ENCODE results near the gene PDGFB. TPM values are rescaled to one million over a fixed set of nuclear protein-coding genes. Genes with fewer than 3 reads are reported as not detected.

PDGFB gene
- total and polyA plus RNA-seq, 7 experiments from 2014 or later = 0.56 to 9.5 (median 2.3) TPM

GRCh38 chr22:39270280-39270679 is 25.5 kb upstream of the PDGFB start:
- Histone ChIP-seq H3K36me3 (ENCODE audit: control insufficient read depth in 2 of 3, insufficient read depth in 3 of 3, low read length in 3 of 3) (no peaks in the 10 kb centered on the region), H3K27me3 (ENCODE audit: control insufficient read depth in 2 of 2, insufficient read depth in 2 of 2, low read length in 2 of 2) (no peaks in the 10 kb centered on the region), H3K4me3 (ENCODE audit: low read length) (no peak overlapping the region), H3K27ac (ENCODE audit: low read depth, low read length) (no peak overlapping the region), H3K9me3 (ENCODE audit: control insufficient read depth in 2 of 3, low read length in 3 of 3) (no peaks in the 10 kb centered on the region), H3K4me1 (ENCODE audit: control insufficient read depth in 2 of 2, insufficient read depth in 2 of 2, low read length in 2 of 2) (no peaks in the 10 kb centered on the region)
- intact Hi-C loops (cut with micrococcal nuclease) = no loop called here
- ATAC-seq (no peak), DNase-seq (no peak)
- no peak overlapping the region for H3K27ac Mint-ChIP-seq
- H3K9me3 Mint-ChIP-seq = peaks cover 0 to 2% (median 0%) of the 10 kb centered on the region in 11 donors
- ChIA-PET CTCF (interaction anchor here (0.5 kb wide), 1 partner anchor 11 kb away, joined by 3 read pairs; no protein-coding TSS in a partner anchor), POLR2A (no interaction called here)
- no peaks in the 10 kb centered on the region for H3K36me3 Mint-ChIP-seq
- no peak overlapping the region for H3K4me3 Mint-ChIP-seq
- peaks cover 0 to 17% (median 0%) of the 10 kb centered on the region in 7 donors for H3K4me1 Mint-ChIP-seq
- H3K27me3 Mint-ChIP-seq = no peaks in the 10 kb centered on the region

- Mint-ChIP-seq H3K4me1 (peaks cover 0 to 21% (median 0%) of the 10 kb centered on the region in 7 donors), H3K4me3 (no peak overlapping the region), H3K27me3 (peaks cover 0 to 4% (median 0%) of the 10 kb centered on the region in 5 donors), H3K9me3 (peaks cover 0 to 2% (median 0%) of the 10 kb centered on the region in 11 donors), H3K36me3 (no peaks in the 10 kb centered on the region), H3K27ac (no peak overlapping the region)
- POLR2A ChIA-PET = no interaction called here
- DNase-seq (no peak), ATAC-seq (no peak)
- no peaks in the 10 kb centered on the region for H3K4me1 ChIP-seq (ENCODE audit: control insufficient read depth in 2 of 2, insufficient read depth in 2 of 2, low read length in 2 of 2)
- no peak overlapping the region for H3K4me3 ChIP-seq (ENCODE audit: low read length)
- no peaks in the 10 kb centered on the region for H3K36me3 ChIP-seq (ENCODE audit: control insufficient read depth in 2 of 3, insufficient read depth in 3 of 3, low read length in 3 of 3)
- H3K27me3 ChIP-seq (ENCODE audit: control insufficient read depth in 2 of 2, insufficient read depth in 2 of 2, low read length in 2 of 2) = no peaks in the 10 kb centered on the region
- intact Hi-C loops (cut with micrococcal nuclease) = no loop called here
- H3K27ac ChIP-seq (ENCODE audit: low read depth, low read length) = no peak overlapping the region
- H3K9me3 ChIP-seq (ENCODE audit: control insufficient read depth in 2 of 3, low read length in 3 of 3) = no peaks in the 10 kb centered on the region
- CTCF ChIA-PET = interaction anchor here (0.5 kb wide), 1 partner anchor 10 kb away, joined by 3 read pairs; no protein-coding TSS in a partner anchor
Measured at GRCh38 chr22:39269095-39269790, 24.5 kb upstream of the PDGFB start.

- Histone ChIP-seq H3K27me3 (ENCODE audit: control insufficient read depth in 2 of 2, insufficient read depth in 2 of 2, low read length in 2 of 2) (no peaks in the 10 kb centered on the region), H3K4me3 (ENCODE audit: low read length) (no peak overlapping the region), H3K4me1 (ENCODE audit: control insufficient read depth in 2 of 2, insufficient read depth in 2 of 2, low read length in 2 of 2) (no peaks in the 10 kb centered on the region), H3K9me3 (ENCODE audit: control insufficient read depth in 2 of 3, low read length in 3 of 3) (no peaks in the 10 kb centered on the region), H3K36me3 (ENCODE audit: control insufficient read depth in 2 of 3, insufficient read depth in 3 of 3, low read length in 3 of 3) (no peaks in the 10 kb centered on the region), H3K27ac (ENCODE audit: low read depth, low read length) (no peak overlapping the region)
- Mint-ChIP-seq H3K4me1 (peaks cover 0 to 26% (median 0%) of the 10 kb centered on the region in 7 donors), H3K9me3 (peaks cover 0 to 2% (median 0%) of the 10 kb centered on the region in 11 donors), H3K27ac (no peak overlapping the region), H3K27me3 (peaks cover 0 to 9% (median 4%) of the 10 kb centered on the region in 5 donors), H3K36me3 (peaks cover 0 to 1% (median 0%) of the 10 kb centered on the region in 5 donors), H3K4me3 (no peak overlapping the region)
- ChIA-PET CTCF (no interaction called here), POLR2A (no interaction called here)
- DNase-seq (no peak), ATAC-seq (no peak)
- intact Hi-C loops (cut with micrococcal nuclease) = no loop called here
Measured at GRCh38 chr22:39268645-39269044, 23.9 kb upstream of the PDGFB start.

- CTCF ChIA-PET = no interaction called here
- no peak overlapping the region for H3K4me3 ChIP-seq (ENCODE audit: low read length)
- H3K4me1 Mint-ChIP-seq = peaks cover 0 to 26% (median 0%) of the 10 kb centered on the region in 7 donors
- peaks cover 0 to 2% (median 0%) of the 10 kb centered on the region in 11 donors for H3K9me3 Mint-ChIP-seq
- peaks cover 0 to 1% (median 0%) of the 10 kb centered on the region in 5 donors for H3K36me3 Mint-ChIP-seq
- POLR2A ChIA-PET = no interaction called here
- DNase-seq (no peak), ATAC-seq (no peak)
- H3K36me3 ChIP-seq (ENCODE audit: control insufficient read depth in 2 of 3, insufficient read depth in 3 of 3, low read length in 3 of 3) = no peaks in the 10 kb centered on the region
- no peaks in the 10 kb centered on the region for H3K27me3 ChIP-seq (ENCODE audit: control insufficient read depth in 2 of 2, insufficient read depth in 2 of 2, low read length in 2 of 2)
- peaks cover 0 to 9% (median 4%) of the 10 kb centered on the region in 5 donors for H3K27me3 Mint-ChIP-seq
- intact Hi-C loops (cut with micrococcal nuclease) = no loop called here
- H3K9me3 ChIP-seq (ENCODE audit: control insufficient read depth in 2 of 3, low read length in 3 of 3) = no peaks in the 10 kb centered on the region
- no peak overlapping the region for H3K4me3 Mint-ChIP-seq
- no peaks in the 10 kb centered on the region for H3K4me1 ChIP-seq (ENCODE audit: control insufficient read depth in 2 of 2, insufficient read depth in 2 of 2, low read length in 2 of 2)
- no peak overlapping the region for H3K27ac ChIP-seq (ENCODE audit: low read depth, low read length)
- peak overlapping the region in 1 of 9 donors; percentile 59 for H3K27ac Mint-ChIP-seq
Measured at GRCh38 chr22:39267974-39268373, 23.2 kb upstream of the PDGFB start.

- H3K4me1 Mint-ChIP-seq = peaks cover 0 to 26% (median 0%) of the 10 kb centered on the region in 7 donors
- H3K4me3 Mint-ChIP-seq = peak overlapping the region in 1 of 10 donors; percentile 48
- CTCF ChIA-PET = no interaction called here
- Histone ChIP-seq H3K4me1 (ENCODE audit: control insufficient read depth in 2 of 2, insufficient read depth in 2 of 2, low read length in 2 of 2) (no peaks in the 10 kb centered on the region), H3K27ac (ENCODE audit: low read depth, low read length) (no peak overlapping the region), H3K4me3 (ENCODE audit: low read length) (no peak overlapping the region), H3K27me3 (ENCODE audit: control insufficient read depth in 2 of 2, insufficient read depth in 2 of 2, low read length in 2 of 2) (no peaks in the 10 kb centered on the region), H3K9me3 (ENCODE audit: control insufficient read depth in 2 of 3, low read length in 3 of 3) (peaks cover 0 to 4% (median 0%) of the 10 kb centered on the region in 3 experiments), H3K36me3 (ENCODE audit: control insufficient read depth in 2 of 3, insufficient read depth in 3 of 3, low read length in 3 of 3) (no peaks in the 10 kb centered on the region)
- H3K36me3 Mint-ChIP-seq = peaks cover 0 to 8% (median 5%) of the 10 kb centered on the region in 5 donors
- DNase-seq = peak in 1 of 9 donors; percentile 68
- H3K27ac Mint-ChIP-seq = peak overlapping the region in 2 of 9 donors; percentile 58 to 93
- POLR2A ChIA-PET = no interaction called here
- peak; percentile 65 for ATAC-seq
- peaks cover 0 to 9% (median 4%) of the 10 kb centered on the region in 5 donors for H3K27me3 Mint-ChIP-seq
- intact Hi-C loops (cut with micrococcal nuclease) = no loop called here
- peaks cover 0 to 13% (median 5%) of the 10 kb centered on the region in 11 donors for H3K9me3 Mint-ChIP-seq
Measured at GRCh38 chr22:39266398-39267030, 21.7 kb upstream of the PDGFB start.

GRCh38 chr22:39265143-39265886 is 20.5 kb upstream of the PDGFB start:
- ChIA-PET CTCF (interaction anchor here (0.7 kb wide), 2 partner anchors 35 to 299 kb away, joined by 4 to 5 read pairs; no protein-coding TSS in a partner anchor), POLR2A (no interaction called here)
- Histone ChIP-seq H3K27me3 (ENCODE audit: control insufficient read depth in 2 of 2, insufficient read depth in 2 of 2, low read length in 2 of 2) (no peaks in the 10 kb centered on the region), H3K4me1 (ENCODE audit: control insufficient read depth in 2 of 2, insufficient read depth in 2 of 2, low read length in 2 of 2) (no peaks in the 10 kb centered on the region), H3K36me3 (ENCODE audit: control insufficient read depth in 2 of 3, insufficient read depth in 3 of 3, low read length in 3 of 3) (no peaks in the 10 kb centered on the region), H3K9me3 (ENCODE audit: control insufficient read depth in 2 of 3, low read length in 3 of 3) (peaks cover 0 to 11% (median 0%) of the 10 kb centered on the region in 3 experiments), H3K27ac (ENCODE audit: low read depth, low read length) (no peak overlapping the region), H3K4me3 (ENCODE audit: low read length) (no peak overlapping the region)
- no peak for ATAC-seq
- DNase-seq = no peak
- Mint-ChIP-seq H3K36me3 (peaks cover 6 to 8% (median 8%) of the 10 kb centered on the region in 5 donors), H3K9me3 (peaks cover 0 to 22% (median 11%) of the 10 kb centered on the region in 11 donors), H3K27me3 (peaks cover 0 to 9% (median 4%) of the 10 kb centered on the region in 5 donors), H3K4me3 (no peak overlapping the region), H3K27ac (peak overlapping the region in 1 of 9 donors; percentile 93), H3K4me1 (peaks cover 0 to 26% (median 0%) of the 10 kb centered on the region in 7 donors)
- intact Hi-C loops (cut with micrococcal nuclease) = no loop called here

Data from naive thymus-derived CD4-positive, alpha-beta T cell (primary cell).